ENCODE measurements around the gene ICOS.

Gene ICOS

DNA sequence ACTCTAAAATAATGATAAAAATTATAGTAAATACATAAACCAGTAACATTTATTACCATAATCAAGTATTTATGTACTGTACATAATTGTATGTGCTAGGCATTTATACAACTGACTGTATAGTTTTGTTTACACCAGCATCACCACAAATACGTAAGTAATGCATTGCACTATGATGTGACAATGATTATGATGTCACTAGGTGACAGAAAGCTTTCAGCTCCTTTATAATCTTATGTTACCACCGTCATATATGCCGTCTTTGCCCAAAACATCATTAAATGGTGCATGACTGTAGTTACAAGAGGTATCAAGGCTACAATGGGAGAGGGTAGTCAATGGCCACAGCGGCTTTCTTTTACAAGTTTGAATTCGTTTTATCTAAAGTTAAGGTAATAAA is 60.1 kb downstream of the ICOS start:
- TF ChIP-seq ZNF8 (CRISPR knock-in tag; IDR thresholded peaks at IDR 0.05), result no peak
- TF ChIP-seq, protein P1, sequence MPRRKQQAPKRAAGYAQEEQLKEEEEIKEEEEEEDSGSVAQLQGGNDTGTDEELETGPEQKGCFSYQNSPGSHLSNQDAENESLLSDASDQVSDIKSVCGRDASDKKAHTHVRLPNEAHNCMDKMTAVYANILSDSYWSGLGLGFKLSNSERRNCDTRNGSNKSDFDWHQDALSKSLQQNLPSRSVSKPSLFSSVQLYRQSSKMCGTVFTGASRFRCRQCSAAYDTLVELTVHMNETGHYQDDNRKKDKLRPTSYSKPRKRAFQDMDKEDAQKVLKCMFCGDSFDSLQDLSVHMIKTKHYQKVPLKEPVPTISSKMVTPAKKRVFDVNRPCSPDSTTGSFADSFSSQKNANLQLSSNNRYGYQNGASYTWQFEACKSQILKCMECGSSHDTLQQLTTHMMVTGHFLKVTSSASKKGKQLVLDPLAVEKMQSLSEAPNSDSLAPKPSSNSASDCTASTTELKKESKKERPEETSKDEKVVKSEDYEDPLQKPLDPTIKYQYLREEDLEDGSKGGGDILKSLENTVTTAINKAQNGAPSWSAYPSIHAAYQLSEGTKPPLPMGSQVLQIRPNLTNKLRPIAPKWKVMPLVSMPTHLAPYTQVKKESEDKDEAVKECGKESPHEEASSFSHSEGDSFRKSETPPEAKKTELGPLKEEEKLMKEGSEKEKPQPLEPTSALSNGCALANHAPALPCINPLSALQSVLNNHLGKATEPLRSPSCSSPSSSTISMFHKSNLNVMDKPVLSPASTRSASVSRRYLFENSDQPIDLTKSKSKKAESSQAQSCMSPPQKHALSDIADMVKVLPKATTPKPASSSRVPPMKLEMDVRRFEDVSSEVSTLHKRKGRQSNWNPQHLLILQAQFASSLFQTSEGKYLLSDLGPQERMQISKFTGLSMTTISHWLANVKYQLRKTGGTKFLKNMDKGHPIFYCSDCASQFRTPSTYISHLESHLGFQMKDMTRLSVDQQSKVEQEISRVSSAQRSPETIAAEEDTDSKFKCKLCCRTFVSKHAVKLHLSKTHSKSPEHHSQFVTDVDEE (CRISPR knock-in tag; IDR thresholded peaks at IDR 0.05), result no peak
- TF ChIP-seq, protein P2, sequence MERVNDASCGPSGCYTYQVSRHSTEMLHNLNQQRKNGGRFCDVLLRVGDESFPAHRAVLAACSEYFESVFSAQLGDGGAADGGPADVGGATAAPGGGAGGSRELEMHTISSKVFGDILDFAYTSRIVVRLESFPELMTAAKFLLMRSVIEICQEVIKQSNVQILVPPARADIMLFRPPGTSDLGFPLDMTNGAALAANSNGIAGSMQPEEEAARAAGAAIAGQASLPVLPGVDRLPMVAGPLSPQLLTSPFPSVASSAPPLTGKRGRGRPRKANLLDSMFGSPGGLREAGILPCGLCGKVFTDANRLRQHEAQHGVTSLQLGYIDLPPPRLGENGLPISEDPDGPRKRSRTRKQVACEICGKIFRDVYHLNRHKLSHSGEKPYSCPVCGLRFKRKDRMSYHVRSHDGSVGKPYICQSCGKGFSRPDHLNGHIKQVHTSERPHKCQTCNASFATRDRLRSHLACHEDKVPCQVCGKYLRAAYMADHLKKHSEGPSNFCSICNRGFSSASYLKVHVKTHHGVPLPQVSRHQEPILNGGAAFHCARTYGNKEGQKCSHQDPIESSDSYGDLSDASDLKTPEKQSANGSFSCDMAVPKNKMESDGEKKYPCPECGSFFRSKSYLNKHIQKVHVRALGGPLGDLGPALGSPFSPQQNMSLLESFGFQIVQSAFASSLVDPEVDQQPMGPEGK (CRISPR knock-in tag; IDR thresholded peaks at IDR 0.05; ENCODE audit: borderline replicate concordance), result no peak
- TF ChIP-seq CSDC2 (CRISPR knock-in tag; IDR thresholded peaks at IDR 0.05), result no peak
- no peak for TF ChIP-seq ZNF565 (CRISPR knock-in tag; conservative IDR thresholded peaks at IDR 0.05; ENCODE audit: low read depth)
- TF ChIP-seq SNAI2 (CRISPR knock-in tag; IDR thresholded peaks at IDR 0.05), result no peak
- TF ChIP-seq, protein P3, sequence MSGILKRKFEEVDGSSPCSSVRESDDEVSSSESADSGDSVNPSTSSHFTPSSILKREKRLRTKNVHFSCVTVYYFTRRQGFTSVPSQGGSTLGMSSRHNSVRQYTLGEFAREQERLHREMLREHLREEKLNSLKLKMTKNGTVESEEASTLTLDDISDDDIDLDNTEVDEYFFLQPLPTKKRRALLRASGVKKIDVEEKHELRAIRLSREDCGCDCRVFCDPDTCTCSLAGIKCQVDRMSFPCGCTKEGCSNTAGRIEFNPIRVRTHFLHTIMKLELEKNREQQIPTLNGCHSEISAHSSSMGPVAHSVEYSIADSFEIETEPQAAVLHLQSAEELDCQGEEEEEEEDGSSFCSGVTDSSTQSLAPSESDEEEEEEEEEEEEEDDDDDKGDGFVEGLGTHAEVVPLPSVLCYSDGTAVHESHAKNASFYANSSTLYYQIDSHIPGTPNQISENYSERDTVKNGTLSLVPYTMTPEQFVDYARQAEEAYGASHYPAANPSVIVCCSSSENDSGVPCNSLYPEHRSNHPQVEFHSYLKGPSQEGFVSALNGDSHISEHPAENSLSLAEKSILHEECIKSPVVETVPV (CRISPR knock-in tag; IDR thresholded peaks at IDR 0.05), result no peak
- TF ChIP-seq, protein P4, sequence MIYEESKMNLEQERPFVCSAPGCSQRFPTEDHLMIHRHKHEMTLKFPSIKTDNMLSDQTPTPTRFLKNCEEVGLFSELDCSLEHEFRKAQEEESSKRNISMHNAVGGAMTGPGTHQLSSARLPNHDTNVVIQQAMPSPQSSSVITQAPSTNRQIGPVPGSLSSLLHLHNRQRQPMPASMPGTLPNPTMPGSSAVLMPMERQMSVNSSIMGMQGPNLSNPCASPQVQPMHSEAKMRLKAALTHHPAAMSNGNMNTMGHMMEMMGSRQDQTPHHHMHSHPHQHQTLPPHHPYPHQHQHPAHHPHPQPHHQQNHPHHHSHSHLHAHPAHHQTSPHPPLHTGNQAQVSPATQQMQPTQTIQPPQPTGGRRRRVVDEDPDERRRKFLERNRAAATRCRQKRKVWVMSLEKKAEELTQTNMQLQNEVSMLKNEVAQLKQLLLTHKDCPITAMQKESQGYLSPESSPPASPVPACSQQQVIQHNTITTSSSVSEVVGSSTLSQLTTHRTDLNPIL (CRISPR knock-in tag; IDR thresholded peaks at IDR 0.05; ENCODE audit: low read depth), result no peak
- TF ChIP-seq ZFP30 (CRISPR knock-in tag; IDR thresholded peaks at IDR 0.05), result no peak
- ATAC-seq, result no peak

DNA sequence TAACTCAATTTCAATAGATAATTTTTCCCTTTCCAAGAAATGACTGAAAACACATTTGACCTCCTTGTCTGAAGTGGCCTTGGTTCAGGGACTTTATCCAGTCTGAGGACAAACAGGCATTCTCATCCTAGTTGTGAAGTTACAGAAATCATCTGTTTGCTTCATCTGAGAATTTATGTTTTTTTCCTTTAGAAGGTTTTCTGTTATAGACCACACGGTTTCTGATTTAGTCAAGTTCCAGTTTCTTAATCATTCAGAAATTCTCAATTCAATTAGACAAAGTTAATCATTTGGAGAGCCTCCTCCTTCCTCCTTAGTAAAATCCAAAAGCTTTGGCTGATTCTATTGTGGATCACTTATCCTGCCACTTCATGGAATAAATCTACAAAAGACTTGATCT is 60.9 kb downstream of the ICOS start:
- no peak for TF ChIP-seq ZFP3 (CRISPR knock-in tag; IDR thresholded peaks at IDR 0.05)
- TF ChIP-seq, protein P5, sequence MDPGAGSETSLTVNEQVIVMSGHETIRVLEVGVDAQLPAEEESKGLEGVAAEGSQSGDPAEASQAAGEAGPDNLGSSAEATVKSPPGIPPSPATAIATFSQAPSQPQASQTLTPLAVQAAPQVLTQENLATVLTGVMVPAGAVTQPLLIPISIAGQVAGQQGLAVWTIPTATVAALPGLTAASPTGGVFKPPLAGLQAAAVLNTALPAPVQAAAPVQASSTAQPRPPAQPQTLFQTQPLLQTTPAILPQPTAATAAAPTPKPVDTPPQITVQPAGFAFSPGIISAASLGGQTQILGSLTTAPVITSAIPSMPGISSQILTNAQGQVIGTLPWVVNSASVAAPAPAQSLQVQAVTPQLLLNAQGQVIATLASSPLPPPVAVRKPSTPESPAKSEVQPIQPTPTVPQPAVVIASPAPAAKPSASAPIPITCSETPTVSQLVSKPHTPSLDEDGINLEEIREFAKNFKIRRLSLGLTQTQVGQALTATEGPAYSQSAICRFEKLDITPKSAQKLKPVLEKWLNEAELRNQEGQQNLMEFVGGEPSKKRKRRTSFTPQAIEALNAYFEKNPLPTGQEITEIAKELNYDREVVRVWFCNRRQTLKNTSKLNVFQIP (CRISPR knock-in tag; IDR thresholded peaks at IDR 0.05; ENCODE audit: borderline replicate concordance, low read depth), result no peak
- no peak for TF ChIP-seq ZNF8 (CRISPR knock-in tag; IDR thresholded peaks at IDR 0.05)
- no peak for TF ChIP-seq SNAI2 (CRISPR knock-in tag; IDR thresholded peaks at IDR 0.05)
- TF ChIP-seq TOX (CRISPR knock-in tag; IDR thresholded peaks at IDR 0.05; ENCODE audit: borderline replicate concordance), result no peak
- TF ChIP-seq ZNF565 (CRISPR knock-in tag; conservative IDR thresholded peaks at IDR 0.05; ENCODE audit: low read depth), result no peak
- no peak for ATAC-seq

DNA sequence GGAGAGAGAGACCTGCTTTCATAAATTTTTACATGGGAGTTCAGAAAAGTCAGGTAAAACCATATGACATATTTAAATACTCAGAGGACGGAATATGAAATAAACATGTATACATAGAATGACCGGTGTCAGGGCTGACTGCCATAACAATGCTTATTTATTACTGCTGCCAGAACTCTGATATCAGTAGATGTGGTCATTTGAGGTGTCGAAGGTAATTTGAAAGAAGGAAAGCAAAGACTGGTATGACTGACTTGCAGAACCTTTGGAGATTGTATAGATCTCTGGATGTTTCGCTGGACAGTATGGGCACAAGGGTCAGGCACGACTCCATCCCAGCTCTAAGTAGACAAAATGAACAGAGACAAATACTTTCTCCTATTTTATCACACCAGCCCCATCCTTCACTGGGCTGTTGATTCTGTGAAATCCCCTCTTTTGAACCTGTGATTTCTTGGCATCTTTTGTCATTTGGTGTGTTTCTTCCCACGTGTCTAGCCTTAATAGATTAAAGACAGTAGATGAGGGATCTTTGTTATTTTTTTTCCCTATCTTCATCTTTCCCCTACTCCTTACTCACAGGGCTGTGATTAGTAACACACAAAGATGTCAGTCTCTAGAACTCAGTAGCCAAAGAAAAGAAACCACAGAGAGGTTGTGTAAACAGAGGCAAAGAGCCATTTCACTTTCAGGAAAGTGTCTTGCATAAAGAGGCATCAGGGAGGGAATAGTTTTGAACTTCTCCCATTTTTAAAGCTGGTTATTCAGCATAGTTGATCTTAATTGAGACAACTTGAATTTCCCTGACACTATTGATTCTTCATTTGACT is 61.6 kb downstream of the ICOS start:
- TF ChIP-seq, protein P3 (CRISPR knock-in tag; IDR thresholded peaks at IDR 0.05), result no peak
- TF ChIP-seq SNAI2 (CRISPR knock-in tag; IDR thresholded peaks at IDR 0.05), result no peak
- TF ChIP-seq ZC3H10 (CRISPR knock-in tag; IDR thresholded peaks at IDR 0.05), result no peak
- TF ChIP-seq CSDC2 (CRISPR knock-in tag; IDR thresholded peaks at IDR 0.05), result no peak
- no peak for TF ChIP-seq ZNF8 (CRISPR knock-in tag; IDR thresholded peaks at IDR 0.05)
- no peak for ATAC-seq

DNA sequence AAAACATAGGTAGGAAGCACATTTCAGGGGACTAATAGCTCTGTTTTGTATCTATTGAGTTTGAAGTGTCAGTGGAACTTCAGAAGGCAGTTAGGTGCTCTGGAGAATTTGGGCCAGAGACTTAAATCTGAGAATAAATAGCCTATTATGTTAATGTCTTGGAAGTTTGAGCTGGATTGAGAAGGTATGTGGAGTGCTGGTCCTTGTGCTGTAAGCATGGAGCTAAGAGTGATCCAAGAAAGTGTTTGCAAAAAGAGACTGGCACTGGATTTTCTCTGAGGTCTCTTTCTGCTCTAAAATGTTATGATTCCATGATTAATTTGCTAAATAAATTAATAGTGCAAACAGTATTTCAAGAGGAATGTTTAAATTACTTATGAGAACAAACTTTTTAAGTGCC is 63.3 kb downstream of the ICOS start:
- no peak for TF ChIP-seq ZFP30 (CRISPR knock-in tag; IDR thresholded peaks at IDR 0.05)
- no peak for TF ChIP-seq ISL1 (CRISPR knock-in tag; IDR thresholded peaks at IDR 0.05)
- no peak for TF ChIP-seq TCF4 (CRISPR knock-in tag; IDR thresholded peaks at IDR 0.05; ENCODE audit: borderline replicate concordance)
- no peak for TF ChIP-seq ESRRG (CRISPR knock-in tag; IDR thresholded peaks at IDR 0.05)
- TF ChIP-seq RARB (CRISPR knock-in tag; IDR thresholded peaks at IDR 0.05), result no peak
- TF ChIP-seq, protein P1 (CRISPR knock-in tag; IDR thresholded peaks at IDR 0.05), result no peak
- no peak for TF ChIP-seq GLIS3 (CRISPR knock-in tag; IDR thresholded peaks at IDR 0.05)
- no peak for TF ChIP-seq TOX (CRISPR knock-in tag; IDR thresholded peaks at IDR 0.05; ENCODE audit: borderline replicate concordance)
- no peak for ATAC-seq

Data from SK-N-SH treated with all-trans-retinoic acid at 6 μM for 48 hours (cell line).